PFSK-1 (cell line): ENCODE results near the gene NRP2.

Experiments used
- POLR2AphosphoS5 ChIP-seq: IDR thresholded peaks from 2 replicates; pipeline ENCODE4 v1.6.1; 2012; ENCODE audit warnings: low read depth, mild to moderate bottlenecking, control low read depth, low read length, moderate library complexity
- SIN3A ChIP-seq: IDR thresholded peaks from 2 replicates; pipeline ENCODE4 v1.6.1; 2012; ENCODE audit warnings: mild to moderate bottlenecking, low read length, moderate library complexity, borderline replicate concordance; ENCODE audit not compliant: insufficient read depth
- TAF1 ChIP-seq: IDR thresholded peaks from 2 replicates; pipeline ENCODE4 v1.6.1; 2012; ENCODE audit warnings: low read length, control low read depth, borderline replicate concordance; ENCODE audit not compliant: insufficient read depth
- TF ChIP-seq, protein P1 (sequence below), 2 experiments: IDR thresholded peaks; 2 replicates each; pipeline versions ENCODE4 v1.6.1 to v1.8.0; 2011 to 2012; ENCODE audit warnings: low read depth in 2 of 2, low read length in 2 of 2, control low read depth in 1 of 2, inconsistent platforms in 1 of 2, mild to moderate bottlenecking in 1 of 2, moderate library complexity in 1 of 2; ENCODE audit not compliant: insufficient read depth in 1 of 2

DNA sequence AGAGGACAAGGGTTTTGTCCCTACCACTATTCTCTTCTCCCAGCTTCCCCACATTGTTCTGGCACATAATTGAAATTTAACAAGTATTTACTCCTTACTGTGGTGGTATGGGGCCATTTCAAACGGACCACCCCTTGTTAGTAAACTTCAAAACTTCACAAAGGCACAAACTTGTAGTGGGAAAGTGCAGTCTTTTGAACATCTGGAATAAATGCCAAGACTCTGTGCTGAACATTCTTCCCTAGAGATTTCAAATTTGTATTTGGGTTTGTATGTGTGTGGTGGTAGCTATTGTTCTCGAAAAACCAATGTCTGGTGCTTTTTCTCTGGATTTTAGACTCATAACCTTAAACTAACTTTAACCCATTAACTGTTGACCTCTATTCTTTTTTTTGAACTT, 151.6 kb downstream of the NRP2 start:
- no peak for TF ChIP-seq POLR2AphosphoS5
- TF ChIP-seq, protein P1, sequence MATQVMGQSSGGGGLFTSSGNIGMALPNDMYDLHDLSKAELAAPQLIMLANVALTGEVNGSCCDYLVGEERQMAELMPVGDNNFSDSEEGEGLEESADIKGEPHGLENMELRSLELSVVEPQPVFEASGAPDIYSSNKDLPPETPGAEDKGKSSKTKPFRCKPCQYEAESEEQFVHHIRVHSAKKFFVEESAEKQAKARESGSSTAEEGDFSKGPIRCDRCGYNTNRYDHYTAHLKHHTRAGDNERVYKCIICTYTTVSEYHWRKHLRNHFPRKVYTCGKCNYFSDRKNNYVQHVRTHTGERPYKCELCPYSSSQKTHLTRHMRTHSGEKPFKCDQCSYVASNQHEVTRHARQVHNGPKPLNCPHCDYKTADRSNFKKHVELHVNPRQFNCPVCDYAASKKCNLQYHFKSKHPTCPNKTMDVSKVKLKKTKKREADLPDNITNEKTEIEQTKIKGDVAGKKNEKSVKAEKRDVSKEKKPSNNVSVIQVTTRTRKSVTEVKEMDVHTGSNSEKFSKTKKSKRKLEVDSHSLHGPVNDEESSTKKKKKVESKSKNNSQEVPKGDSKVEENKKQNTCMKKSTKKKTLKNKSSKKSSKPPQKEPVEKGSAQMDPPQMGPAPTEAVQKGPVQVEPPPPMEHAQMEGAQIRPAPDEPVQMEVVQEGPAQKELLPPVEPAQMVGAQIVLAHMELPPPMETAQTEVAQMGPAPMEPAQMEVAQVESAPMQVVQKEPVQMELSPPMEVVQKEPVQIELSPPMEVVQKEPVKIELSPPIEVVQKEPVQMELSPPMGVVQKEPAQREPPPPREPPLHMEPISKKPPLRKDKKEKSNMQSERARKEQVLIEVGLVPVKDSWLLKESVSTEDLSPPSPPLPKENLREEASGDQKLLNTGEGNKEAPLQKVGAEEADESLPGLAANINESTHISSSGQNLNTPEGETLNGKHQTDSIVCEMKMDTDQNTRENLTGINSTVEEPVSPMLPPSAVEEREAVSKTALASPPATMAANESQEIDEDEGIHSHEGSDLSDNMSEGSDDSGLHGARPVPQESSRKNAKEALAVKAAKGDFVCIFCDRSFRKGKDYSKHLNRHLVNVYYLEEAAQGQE (IDR thresholded peaks at IDR 0.05; ENCODE audit: insufficient read depth in 1 of 2, low read depth in 2 of 2, low read length in 2 of 2), result no peak
- TF ChIP-seq SIN3A, result no peak
- TF ChIP-seq TAF1, result no peak
